HCT116 (cell line): ENCODE results near the gene UBE2V1.

Source experiments
- EZH2 ChIP-seq: fragments of 200-600 bp; sonication (generic); IDR thresholded peaks from 2 replicates; pipeline ENCODE4 v1.6.1; 2017; ENCODE audit warnings: antibody characterized with exemption, mixed run types
- POLR2A ChIP-seq: IDR thresholded peaks from 2 replicates; pipeline ENCODE4 v1.7.0; 2011; ENCODE audit warnings: borderline replicate concordance; ENCODE audit not compliant: insufficient read depth, insufficient read length; ENCODE audit errors: extremely low read depth
- POLR2AphosphoS5 ChIP-seq: IDR thresholded peaks from 2 replicates; pipeline ENCODE4 v1.6.1; 2011; ENCODE audit warnings: mild to moderate bottlenecking, low read depth, low read length, moderate library complexity
- RAD21 ChIP-seq: IDR thresholded peaks from 2 replicates; pipeline ENCODE4 v1.6.1; 2012; ENCODE audit warnings: low read depth, mild to moderate bottlenecking
- TCF7L2 ChIP-seq: IDR thresholded peaks from 2 replicates; pipeline ENCODE4 v1.7.0; 2011; ENCODE audit warnings: borderline replicate concordance, inconsistent platforms; ENCODE audit not compliant: insufficient read depth, insufficient read length; ENCODE audit errors: extremely low read depth
- ZNF274 ChIP-seq: fragments of 200-500 bp; sonication (Bioruptor generic); IDR thresholded peaks from 2 replicates; pipeline ENCODE4 v1.6.1; 2014; ENCODE audit warnings: mild to moderate bottlenecking, low read depth, low read length, inconsistent platforms
- TF ChIP-seq, protein P1 (sequence below), 3 experiments: fragments of 200-600 bp in 1 of 3; sonication (generic) in 1 of 3; IDR thresholded peaks in 2 of 3; conservative IDR thresholded peaks in 1 of 3; 2 replicates each; pipeline ENCODE4 v1.5.1; 2012 to 2017; ENCODE audit warnings: low read depth in 2 of 3, low read length in 2 of 3, antibody characterized with exemption in 1 of 3, borderline replicate concordance in 1 of 3, control low read depth in 1 of 3, mild to moderate bottlenecking in 1 of 3, mixed read lengths in 1 of 3, mixed run types in 1 of 3, moderate library complexity in 1 of 3; ENCODE audit not compliant: insufficient read depth in 1 of 3
- TF ChIP-seq, protein P2 (sequence below): IDR thresholded peaks from 2 replicates; pipeline ENCODE4 v1.6.1; 2012; ENCODE audit warnings: low read depth
- TF ChIP-seq, protein P3 (sequence below): IDR thresholded peaks from 2 replicates; pipeline ENCODE4 v1.6.1; 2012

DNA sequence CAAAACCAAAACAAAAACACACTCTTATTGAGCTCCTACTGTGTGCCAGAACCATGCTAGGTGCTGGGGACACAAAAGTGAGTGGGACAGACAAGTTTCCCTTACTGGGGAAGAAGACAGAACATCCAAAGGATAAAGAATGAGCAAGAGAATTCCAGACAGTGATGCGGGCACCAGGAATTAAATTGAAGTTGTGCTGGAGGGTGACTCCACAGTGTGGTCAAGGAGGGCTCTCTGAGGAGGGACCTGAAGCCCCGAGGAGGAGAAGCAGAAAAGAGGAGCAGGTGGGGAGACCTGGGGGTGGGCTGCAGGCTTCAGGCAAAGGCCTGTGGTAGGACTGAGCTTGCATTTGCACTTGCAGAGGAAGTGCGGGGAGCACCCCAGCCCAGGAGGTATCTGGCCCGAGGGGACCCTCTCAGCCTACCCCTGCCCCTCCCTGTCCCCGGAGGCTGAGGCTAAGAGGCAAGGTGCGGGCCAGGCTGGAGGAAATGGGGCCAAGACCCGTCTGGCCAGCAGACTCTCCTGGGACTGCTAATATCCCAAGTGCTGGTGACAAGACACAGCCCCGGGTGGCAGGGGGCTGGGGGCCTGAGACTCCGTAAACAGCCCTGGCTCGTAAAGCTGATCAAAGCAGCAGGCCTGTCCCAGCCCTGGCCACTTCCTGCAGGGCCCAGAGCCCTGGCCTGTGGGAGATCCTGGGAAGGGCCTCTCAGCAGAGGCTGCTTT, 73.1 kb downstream of the UBE2V1 start:
- TF ChIP-seq, protein P1, sequence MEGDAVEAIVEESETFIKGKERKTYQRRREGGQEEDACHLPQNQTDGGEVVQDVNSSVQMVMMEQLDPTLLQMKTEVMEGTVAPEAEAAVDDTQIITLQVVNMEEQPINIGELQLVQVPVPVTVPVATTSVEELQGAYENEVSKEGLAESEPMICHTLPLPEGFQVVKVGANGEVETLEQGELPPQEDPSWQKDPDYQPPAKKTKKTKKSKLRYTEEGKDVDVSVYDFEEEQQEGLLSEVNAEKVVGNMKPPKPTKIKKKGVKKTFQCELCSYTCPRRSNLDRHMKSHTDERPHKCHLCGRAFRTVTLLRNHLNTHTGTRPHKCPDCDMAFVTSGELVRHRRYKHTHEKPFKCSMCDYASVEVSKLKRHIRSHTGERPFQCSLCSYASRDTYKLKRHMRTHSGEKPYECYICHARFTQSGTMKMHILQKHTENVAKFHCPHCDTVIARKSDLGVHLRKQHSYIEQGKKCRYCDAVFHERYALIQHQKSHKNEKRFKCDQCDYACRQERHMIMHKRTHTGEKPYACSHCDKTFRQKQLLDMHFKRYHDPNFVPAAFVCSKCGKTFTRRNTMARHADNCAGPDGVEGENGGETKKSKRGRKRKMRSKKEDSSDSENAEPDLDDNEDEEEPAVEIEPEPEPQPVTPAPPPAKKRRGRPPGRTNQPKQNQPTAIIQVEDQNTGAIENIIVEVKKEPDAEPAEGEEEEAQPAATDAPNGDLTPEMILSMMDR (IDR thresholded peaks at IDR 0.05 in 2 of 3, conservative IDR thresholded peaks at IDR 0.05 in 1 of 3; ENCODE audit: borderline replicate concordance in 1 of 3, insufficient read depth in 1 of 3, low read depth in 2 of 3, low read length in 2 of 3): no peak
- TF ChIP-seq, protein P2, sequence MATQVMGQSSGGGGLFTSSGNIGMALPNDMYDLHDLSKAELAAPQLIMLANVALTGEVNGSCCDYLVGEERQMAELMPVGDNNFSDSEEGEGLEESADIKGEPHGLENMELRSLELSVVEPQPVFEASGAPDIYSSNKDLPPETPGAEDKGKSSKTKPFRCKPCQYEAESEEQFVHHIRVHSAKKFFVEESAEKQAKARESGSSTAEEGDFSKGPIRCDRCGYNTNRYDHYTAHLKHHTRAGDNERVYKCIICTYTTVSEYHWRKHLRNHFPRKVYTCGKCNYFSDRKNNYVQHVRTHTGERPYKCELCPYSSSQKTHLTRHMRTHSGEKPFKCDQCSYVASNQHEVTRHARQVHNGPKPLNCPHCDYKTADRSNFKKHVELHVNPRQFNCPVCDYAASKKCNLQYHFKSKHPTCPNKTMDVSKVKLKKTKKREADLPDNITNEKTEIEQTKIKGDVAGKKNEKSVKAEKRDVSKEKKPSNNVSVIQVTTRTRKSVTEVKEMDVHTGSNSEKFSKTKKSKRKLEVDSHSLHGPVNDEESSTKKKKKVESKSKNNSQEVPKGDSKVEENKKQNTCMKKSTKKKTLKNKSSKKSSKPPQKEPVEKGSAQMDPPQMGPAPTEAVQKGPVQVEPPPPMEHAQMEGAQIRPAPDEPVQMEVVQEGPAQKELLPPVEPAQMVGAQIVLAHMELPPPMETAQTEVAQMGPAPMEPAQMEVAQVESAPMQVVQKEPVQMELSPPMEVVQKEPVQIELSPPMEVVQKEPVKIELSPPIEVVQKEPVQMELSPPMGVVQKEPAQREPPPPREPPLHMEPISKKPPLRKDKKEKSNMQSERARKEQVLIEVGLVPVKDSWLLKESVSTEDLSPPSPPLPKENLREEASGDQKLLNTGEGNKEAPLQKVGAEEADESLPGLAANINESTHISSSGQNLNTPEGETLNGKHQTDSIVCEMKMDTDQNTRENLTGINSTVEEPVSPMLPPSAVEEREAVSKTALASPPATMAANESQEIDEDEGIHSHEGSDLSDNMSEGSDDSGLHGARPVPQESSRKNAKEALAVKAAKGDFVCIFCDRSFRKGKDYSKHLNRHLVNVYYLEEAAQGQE: no peak
- TF ChIP-seq ZNF274: no peak
- no peak for TF ChIP-seq EZH2
- no peak for TF ChIP-seq POLR2AphosphoS5
- no peak for TF ChIP-seq TCF7L2
- TF ChIP-seq RAD21: no peak
- TF ChIP-seq, protein P3, sequence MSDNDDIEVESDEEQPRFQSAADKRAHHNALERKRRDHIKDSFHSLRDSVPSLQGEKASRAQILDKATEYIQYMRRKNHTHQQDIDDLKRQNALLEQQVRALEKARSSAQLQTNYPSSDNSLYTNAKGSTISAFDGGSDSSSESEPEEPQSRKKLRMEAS: no peak
- TF ChIP-seq POLR2A: no peak
